Naive thymus-derived CD8-positive, alpha-beta T cell (primary cell): ENCODE measurements around the gene ENTHD1. TPM values are rescaled to one million over a fixed set of nuclear protein-coding genes. Genes with fewer than 3 reads are reported as not detected.

ENCODE experiments used
- ATAC-seq, 2 donors: fragments of 150-1000 bp; cut with Tn5 transposase in 1 of 2; sonication (Bioruptor Pico), chemical (Tn5 transposase) in 1 of 2; 1 replicate in 1 of 2; 2 replicates in 1 of 2; pipeline ENCODE4 v1.10.0; 2021; ENCODE audit warnings: mild to moderate bottlenecking in 2 of 2, moderate library complexity in 2 of 2
- POLR2A ChIA-PET: fragments of 350-600 bp; sonication (Branson Sonifier 250); formaldehyde crosslinking; loops from one replicate; lab custom pipeline; 2021; ENCODE audit warnings: antibody characterized with exemption; lab: Charles Lee
- DNase-seq, 10 donors: peaks; one replicate each; pipeline versions ENCODE4 v3.0.0 to v3.0.0-alpha.2; 2020 to 2022
- H3K27ac Mint-ChIP-seq, 10 donors: one replicate each; pipeline ENCODE4 v1.8.0; 2020 to 2022; ENCODE audit warnings: mild to moderate bottlenecking in 10 of 10, mixed read lengths in 10 of 10, moderate library complexity in 4 of 10, inconsistent platforms in 1 of 10
- H3K27me3 Mint-ChIP-seq, 5 donors: one replicate each; pipeline ENCODE4 v1.8.0; 2021 to 2022; ENCODE audit warnings: mixed read lengths in 5 of 5
- H3K36me3 Mint-ChIP-seq, 3 donors: one replicate each; pipeline ENCODE4 v1.8.0; 2020 to 2022; ENCODE audit warnings: mixed read lengths in 3 of 3, mild to moderate bottlenecking in 2 of 3, inconsistent platforms in 1 of 3
- H3K4me1 Mint-ChIP-seq, 4 donors: one replicate each; pipeline ENCODE4 v1.8.0; 2021 to 2022; ENCODE audit warnings: mixed read lengths in 4 of 4
- H3K4me3 Mint-ChIP-seq, 10 donors: one replicate each; pipeline ENCODE4 v1.8.0; 2020 to 2022; ENCODE audit warnings: mild to moderate bottlenecking in 10 of 10, mixed read lengths in 10 of 10, moderate library complexity in 6 of 10, inconsistent platforms in 1 of 10
- H3K9me3 Mint-ChIP-seq, 9 donors: one replicate each; pipeline ENCODE4 v1.8.0; 2020 to 2022; ENCODE audit warnings: mixed read lengths in 9 of 9, mild to moderate bottlenecking in 3 of 9, inconsistent platforms in 1 of 9, moderate library complexity in 1 of 9
- polyA plus RNA-seq, 3 donors: library from polyadenylated mRNA; unstranded; fragments of 300-500 nt; fragmentation: Illumina TruSeq; gene quantifications; one replicate each; pipeline ENCODE4 v1.2.3, GENCODE V29; 2021
- total RNA-seq, 8 experiments: library from RNA in 2 of 8; stranded (reverse) in 2 of 8; gene quantifications; one replicate each; pipeline ENCODE4 v1.2.3 and lab custom pipeline; 2021 to 2026

Gene ENTHD1
- total and polyA plus RNA-seq, 5 experiments from 2014 or later = 0.20 to 0.41 (median 0.36) TPM

DNA sequence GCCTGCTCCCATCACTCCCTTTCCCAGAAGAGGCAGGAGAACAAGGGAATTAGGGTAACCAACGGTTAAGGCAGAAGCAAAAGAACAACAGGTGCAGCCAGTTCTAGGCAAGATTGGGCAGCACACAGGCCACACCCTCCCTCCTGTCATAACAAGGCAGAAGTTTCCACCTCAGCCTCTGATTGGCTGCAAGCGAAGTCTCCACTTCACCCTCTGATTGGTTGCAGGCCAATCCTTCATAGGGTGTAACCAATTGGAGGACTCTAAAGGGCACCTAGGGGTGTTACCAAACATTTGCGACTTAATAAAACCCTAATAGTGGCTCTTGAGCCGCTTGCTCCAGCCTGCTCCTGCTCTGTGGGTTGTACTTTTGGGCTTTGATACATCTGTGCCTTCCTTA lies 169.2 kb downstream of the ENTHD1 start:
- ATAC-seq = no peak
- H3K36me3 Mint-ChIP-seq = no peaks in the 10 kb centered on the region

GRCh38 chr22:39723899-39724351 lies 169.6 kb downstream of the ENTHD1 start:
- POLR2A ChIA-PET = no interaction called here
- peaks cover 0 to 4% (median under 1%) of the 10 kb centered on the region in 4 donors for H3K4me1 Mint-ChIP-seq
- peak in 1 of 10 donors; percentile 24 for DNase-seq
- H3K36me3 Mint-ChIP-seq = no peaks in the 10 kb centered on the region
- peaks cover 0 to 18% (median 1%) of the 10 kb centered on the region in 5 donors for H3K27me3 Mint-ChIP-seq
- H3K4me3 Mint-ChIP-seq = no peak overlapping the region
- no peak overlapping the region for H3K27ac Mint-ChIP-seq
- no peaks in the 10 kb centered on the region for H3K9me3 Mint-ChIP-seq
- ATAC-seq = no peak

More for the DNA sequence above, 169.2 kb downstream of the ENTHD1 start:
- Mint-ChIP-seq H3K4me1 (peaks cover 0 to 4% (median under 1%) of the 10 kb centered on the region in 4 donors), H3K9me3 (no peaks in the 10 kb centered on the region), H3K4me3 (no peak overlapping the region), H3K27ac (no peak overlapping the region), H3K27me3 (peaks cover 0 to 18% (median 1%) of the 10 kb centered on the region in 5 donors)
- POLR2A ChIA-PET = no interaction called here
- no peak for DNase-seq

DNA sequence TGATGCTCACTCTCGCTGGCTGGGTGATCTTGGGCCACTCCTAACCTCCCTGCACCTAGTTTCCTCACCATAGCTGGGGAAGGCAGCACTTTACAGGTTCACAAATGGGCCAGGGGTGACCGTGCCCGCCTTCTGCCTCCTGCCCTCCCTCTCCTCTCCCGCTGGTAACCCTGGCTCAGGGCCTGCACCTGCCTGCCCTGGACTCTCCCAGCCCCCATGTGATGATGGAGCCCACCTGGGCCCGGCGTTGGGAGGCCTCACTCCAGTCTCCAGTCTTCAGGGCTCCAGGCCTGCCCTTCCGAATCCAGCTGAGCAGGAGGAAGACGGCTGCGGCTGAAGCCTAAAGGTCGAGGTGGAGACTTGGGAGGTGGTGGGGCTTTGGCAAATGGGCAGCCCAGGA lies 170.1 kb downstream of the ENTHD1 start:
- H3K4me3 Mint-ChIP-seq = no peak overlapping the region
- POLR2A ChIA-PET = no interaction called here
- peaks cover 0 to 18% (median 1%) of the 10 kb centered on the region in 5 donors for H3K27me3 Mint-ChIP-seq
- ATAC-seq (no peak), DNase-seq (peak in 1 of 10 donors; percentile 19)
- H3K4me1 Mint-ChIP-seq = peaks cover 0 to 4% (median under 1%) of the 10 kb centered on the region in 4 donors
- no peaks in the 10 kb centered on the region for H3K36me3 Mint-ChIP-seq
- H3K27ac Mint-ChIP-seq = peak overlapping the region in 1 of 10 donors; percentile 81
- H3K9me3 Mint-ChIP-seq = no peaks in the 10 kb centered on the region

- Mint-ChIP-seq H3K4me1 (peaks cover 0 to 4% (median under 1%) of the 10 kb centered on the region in 4 donors), H3K36me3 (no peaks in the 10 kb centered on the region), H3K27ac (no peak overlapping the region), H3K9me3 (no peaks in the 10 kb centered on the region), H3K27me3 (peaks cover 0 to 18% (median 1%) of the 10 kb centered on the region in 5 donors), H3K4me3 (no peak overlapping the region)
- no peak for ATAC-seq
- POLR2A ChIA-PET = no interaction called here
- DNase-seq = peak in 1 of 10 donors; percentile 11
Observed at GRCh38 chr22:39722501-39722900, 171.1 kb downstream of the ENTHD1 start.

- H3K27me3 Mint-ChIP-seq = peaks cover 0 to 13% (median 1%) of the 10 kb centered on the region in 5 donors
- no peaks in the 10 kb centered on the region for H3K9me3 Mint-ChIP-seq
- H3K36me3 Mint-ChIP-seq = no peaks in the 10 kb centered on the region
- POLR2A ChIA-PET = no interaction called here
- H3K27ac Mint-ChIP-seq = no peak overlapping the region
- ATAC-seq = no peak
- peak in 1 of 10 donors; percentile 35 for DNase-seq
- H3K4me1 Mint-ChIP-seq = peaks cover 0 to 4% (median under 1%) of the 10 kb centered on the region in 4 donors
- no peak overlapping the region for H3K4me3 Mint-ChIP-seq
Observed at GRCh38 chr22:39722032-39722325, 171.6 kb downstream of the ENTHD1 start.

GRCh38 chr22:39721206-39722031 lies 172.1 kb downstream of the ENTHD1 start:
- Mint-ChIP-seq H3K4me3 (no peak overlapping the region), H3K27ac (no peak overlapping the region), H3K27me3 (peaks cover 0 to 7% (median 1%) of the 10 kb centered on the region in 5 donors), H3K36me3 (no peaks in the 10 kb centered on the region), H3K4me1 (peaks cover 0 to 3% (median under 1%) of the 10 kb centered on the region in 4 donors), H3K9me3 (no peaks in the 10 kb centered on the region)
- POLR2A ChIA-PET = no interaction called here
- DNase-seq (no peak), ATAC-seq (no peak)

DNA sequence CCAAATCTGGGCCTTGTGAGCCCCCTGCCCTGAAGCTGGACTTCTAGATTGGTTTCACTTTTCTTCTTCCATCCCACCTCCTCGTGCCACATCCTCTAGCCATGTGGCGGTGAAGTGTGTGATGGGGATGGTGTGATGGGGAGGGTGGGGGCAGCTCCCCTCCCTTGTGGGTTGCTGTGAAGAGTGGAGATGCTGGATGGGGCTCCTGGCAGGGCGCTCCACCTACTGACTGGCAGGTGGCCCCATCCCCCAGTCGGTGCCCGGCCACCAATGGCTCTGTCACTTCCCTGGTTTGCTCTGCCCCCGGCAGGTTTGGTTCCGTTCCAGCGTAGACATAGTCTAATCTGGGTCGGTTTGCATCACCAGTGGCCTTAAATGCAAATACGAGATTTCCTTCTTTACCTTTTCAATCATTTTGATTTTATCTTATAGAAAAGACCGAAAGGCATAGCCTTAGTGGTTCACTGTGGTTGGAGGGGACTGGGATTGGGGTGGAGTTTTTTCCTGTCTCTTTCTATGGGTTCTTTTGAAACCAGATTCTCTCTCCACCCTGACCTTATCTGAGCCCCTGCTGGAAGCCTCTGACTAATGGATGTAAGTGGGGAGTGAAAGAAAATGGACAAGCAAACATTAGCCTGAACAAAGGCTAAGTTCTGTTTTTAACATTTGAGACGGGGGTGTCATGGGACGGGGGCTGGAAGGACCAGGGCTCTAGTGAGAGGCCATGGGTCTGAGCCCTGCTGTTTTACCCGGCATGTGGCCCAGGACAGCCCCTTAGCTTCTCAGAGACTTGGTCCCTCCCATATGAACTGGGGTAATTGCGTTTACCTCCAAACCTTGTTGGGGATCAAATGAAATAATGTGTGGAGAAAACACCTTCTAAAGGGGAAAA lies 173.8 kb downstream of the ENTHD1 start:
- POLR2A ChIA-PET = no interaction called here
- Mint-ChIP-seq H3K4me1 (peaks cover 0 to 3% (median under 1%) of the 10 kb centered on the region in 4 donors), H3K27ac (peak overlapping the region in 1 of 10 donors; percentile 37), H3K9me3 (no peaks in the 10 kb centered on the region), H3K4me3 (no peak overlapping the region), H3K36me3 (no peaks in the 10 kb centered on the region), H3K27me3 (peaks cover 0 to 4% (median 0%) of the 10 kb centered on the region in 5 donors)
- ATAC-seq (no peak), DNase-seq (peak in 1 of 10 donors; percentile 34)

- no peaks in the 10 kb centered on the region for H3K9me3 Mint-ChIP-seq
- no peak overlapping the region for H3K4me3 Mint-ChIP-seq
- ATAC-seq (no peak), DNase-seq (peak in 1 of 10 donors; percentile 18)
- POLR2A ChIA-PET = no interaction called here
- H3K27me3 Mint-ChIP-seq = peaks cover 0 to 4% (median 0%) of the 10 kb centered on the region in 5 donors
- no peaks in the 10 kb centered on the region for H3K36me3 Mint-ChIP-seq
- no peak overlapping the region for H3K27ac Mint-ChIP-seq
- peaks cover 0 to 3% (median under 1%) of the 10 kb centered on the region in 4 donors for H3K4me1 Mint-ChIP-seq
Observed at GRCh38 chr22:39718921-39719475, 174.6 kb downstream of the ENTHD1 start.

DNA sequence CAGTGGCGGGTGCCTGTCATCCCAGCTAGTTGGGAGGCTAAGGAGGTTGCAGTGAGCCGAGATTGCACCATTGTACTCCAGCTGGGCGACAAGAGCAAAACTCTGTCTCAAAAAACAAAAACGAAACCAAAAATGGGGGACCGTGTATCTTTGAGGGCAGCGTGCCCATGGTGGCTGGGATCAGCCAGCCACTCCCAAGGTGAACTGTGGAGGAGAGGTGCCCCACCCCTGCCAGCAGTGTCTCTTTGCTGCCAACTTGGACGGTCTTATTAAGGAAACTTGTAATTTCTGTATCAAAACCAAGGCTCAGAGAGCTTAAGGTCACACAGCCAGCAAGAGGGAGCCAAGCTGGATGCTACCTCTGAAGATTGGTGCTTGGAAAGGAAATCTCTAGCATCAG lies 175.4 kb downstream of the ENTHD1 start:
- H3K4me3 Mint-ChIP-seq = no peak overlapping the region
- no peaks in the 10 kb centered on the region for H3K9me3 Mint-ChIP-seq
- H3K4me1 Mint-ChIP-seq = peaks cover 0 to 3% (median under 1%) of the 10 kb centered on the region in 4 donors
- peaks cover 0 to 4% (median 0%) of the 10 kb centered on the region in 5 donors for H3K27me3 Mint-ChIP-seq
- POLR2A ChIA-PET = no interaction called here
- peak in 1 of 10 donors; percentile 21 for DNase-seq
- no peak for ATAC-seq
- H3K27ac Mint-ChIP-seq = no peak overlapping the region
- H3K36me3 Mint-ChIP-seq = no peaks in the 10 kb centered on the region

DNA sequence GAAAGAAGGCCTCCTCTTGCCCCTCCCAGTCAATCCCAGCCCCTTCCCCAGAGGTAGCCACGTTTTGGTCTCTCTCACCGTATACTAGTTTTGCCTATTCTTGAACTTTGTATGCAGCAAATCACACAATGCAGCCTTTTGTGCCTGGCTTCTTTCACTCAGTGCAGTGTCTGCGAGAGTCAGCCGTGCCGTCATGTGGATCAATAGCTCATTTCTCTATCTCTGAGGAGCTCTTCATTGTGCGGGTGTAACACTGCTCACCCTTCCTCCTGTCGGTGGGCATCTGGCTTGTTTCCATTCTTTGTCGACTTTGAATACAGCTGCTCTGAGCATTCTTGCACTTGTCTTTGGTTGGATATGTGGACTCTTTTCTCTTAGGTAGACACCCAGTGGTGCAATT lies 176.5 kb downstream of the ENTHD1 start:
- Mint-ChIP-seq H3K4me3 (no peak overlapping the region), H3K9me3 (no peaks in the 10 kb centered on the region), H3K4me1 (no peaks in the 10 kb centered on the region), H3K27me3 (peaks cover 0 to 1% (median 0%) of the 10 kb centered on the region in 5 donors), H3K36me3 (no peaks in the 10 kb centered on the region), H3K27ac (no peak overlapping the region)
- ATAC-seq (no peak), DNase-seq (peak in 1 of 10 donors; percentile 8)
- POLR2A ChIA-PET = no interaction called here

GRCh38 chr22:39716534-39716933 lies 177.0 kb downstream of the ENTHD1 start:
- peaks cover 0 to 1% (median 0%) of the 10 kb centered on the region in 5 donors for H3K27me3 Mint-ChIP-seq
- no peaks in the 10 kb centered on the region for H3K4me1 Mint-ChIP-seq
- POLR2A ChIA-PET = no interaction called here
- peak in 1 of 10 donors; percentile 22 for DNase-seq
- no peak overlapping the region for H3K4me3 Mint-ChIP-seq
- peak overlapping the region in 2 of 10 donors; percentile 58 to 62 for H3K27ac Mint-ChIP-seq
- H3K36me3 Mint-ChIP-seq = no peaks in the 10 kb centered on the region
- no peak for ATAC-seq
- H3K9me3 Mint-ChIP-seq = no peaks in the 10 kb centered on the region

DNA sequence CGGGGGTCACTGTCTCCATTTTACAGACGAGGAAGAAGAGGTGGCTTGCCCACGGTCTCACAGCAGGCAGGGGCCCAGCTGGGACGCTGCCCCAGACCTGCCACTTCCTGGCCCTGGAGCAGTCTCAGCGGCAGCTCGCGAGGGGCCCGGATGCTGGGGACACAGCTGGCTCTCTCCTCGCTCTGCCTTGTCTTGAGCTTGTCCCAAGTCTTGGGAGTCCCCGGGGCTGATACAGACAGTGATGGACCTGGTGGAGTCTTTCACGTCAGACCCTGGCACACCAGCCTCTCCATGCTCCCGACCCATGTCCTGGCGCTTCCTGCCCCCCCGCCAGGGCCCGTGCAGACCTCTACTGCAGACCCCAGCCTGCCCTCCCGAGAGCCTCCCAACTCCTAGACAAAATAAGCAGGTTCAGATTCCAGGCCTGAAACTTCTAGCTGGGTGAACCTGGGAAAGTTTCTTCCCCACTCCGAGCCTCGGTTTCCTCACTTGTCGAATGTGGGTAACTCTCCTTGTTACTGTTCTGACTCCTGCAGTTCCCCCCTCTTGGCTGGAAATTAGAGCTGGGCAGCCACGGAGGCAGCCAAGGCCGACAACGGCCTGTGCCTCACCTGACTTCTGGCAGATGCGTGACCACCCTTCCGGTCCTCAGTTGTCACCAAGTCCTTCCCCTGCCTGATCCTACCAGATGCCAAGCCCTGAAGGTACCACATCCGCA lies 177.6 kb downstream of the ENTHD1 start:
- H3K36me3 Mint-ChIP-seq = no peaks in the 10 kb centered on the region
- peak in 1 of 10 donors; percentile 52 for DNase-seq

More for the DNA sequence above, 177.6 kb downstream of the ENTHD1 start:
- no peak for ATAC-seq
- Mint-ChIP-seq H3K4me3 (no peak overlapping the region), H3K9me3 (no peaks in the 10 kb centered on the region), H3K4me1 (no peaks in the 10 kb centered on the region), H3K27me3 (peaks cover 0 to 1% (median 0%) of the 10 kb centered on the region in 5 donors), H3K27ac (peak overlapping the region in 1 of 10 donors; percentile 42)
- POLR2A ChIA-PET = no interaction called here
